ENCODE measurements around the gene SIPA1L3. TPM values are rescaled to one million over a fixed set of nuclear protein-coding genes. Genes with fewer than 3 reads are reported as not detected.

Gene SIPA1L3
- total RNA-seq, 2 donors from 2014 or later = 10.9 to 20.5 TPM

DNA sequence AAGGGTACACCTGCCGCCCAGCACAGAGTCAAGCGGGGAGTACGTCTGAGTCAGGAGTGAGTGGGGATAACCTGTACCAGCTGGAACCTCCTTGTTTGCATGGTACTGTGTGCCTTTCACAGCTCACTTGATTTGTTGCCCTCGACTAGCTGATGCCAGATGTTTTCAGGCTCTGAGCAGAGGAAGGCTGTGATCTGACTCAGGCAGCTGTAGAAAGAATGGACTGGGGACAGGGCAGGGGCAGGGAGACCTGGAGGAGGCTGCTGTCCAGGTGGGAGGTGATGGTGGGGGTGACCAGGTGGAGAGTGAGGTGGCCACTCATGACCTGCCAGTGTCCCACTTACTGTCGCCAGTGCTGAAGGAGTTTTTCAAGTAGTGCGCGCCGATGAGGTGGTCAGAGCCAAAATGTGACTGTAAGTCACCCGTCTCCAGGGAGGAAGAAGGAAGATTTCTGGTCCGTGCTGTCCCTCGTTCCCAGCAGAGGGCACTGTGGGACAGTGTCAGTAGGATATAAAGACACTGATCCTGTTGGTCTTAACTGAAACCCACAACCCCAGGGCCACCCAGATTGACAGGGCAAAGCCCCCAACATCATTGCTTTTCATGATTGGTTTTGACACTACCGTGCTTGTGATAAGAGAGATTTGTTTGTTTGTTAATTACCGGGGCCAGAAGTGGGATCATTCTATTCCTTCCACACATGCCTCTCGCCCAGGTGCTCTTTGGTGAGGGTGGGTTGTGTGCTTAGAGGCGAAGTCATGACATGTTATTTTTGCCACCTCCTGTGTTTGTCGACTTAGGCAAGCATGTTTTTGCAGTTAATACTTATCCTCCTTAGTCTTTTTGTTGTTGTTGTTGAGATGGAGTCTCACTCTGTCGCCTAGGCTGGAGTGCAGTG, 188.7 kb downstream of the SIPA1L3 start:
- Mint-ChIP-seq H3K36me3 (peaks cover 10 to 11% of the 10 kb centered on the region in 2 donors), H3K9me3 (peaks cover 0 to 8% of the 10 kb centered on the region in 2 donors), H3K27ac (peak overlapping the region in 1 of 2 donors; percentile 17)
- DNase-seq (ENCODE audit: low spot score in 2 of 2) (peak in 1 of 2 donors; percentile 56), ATAC-seq (peak; percentile 73 to 74)

DNA sequence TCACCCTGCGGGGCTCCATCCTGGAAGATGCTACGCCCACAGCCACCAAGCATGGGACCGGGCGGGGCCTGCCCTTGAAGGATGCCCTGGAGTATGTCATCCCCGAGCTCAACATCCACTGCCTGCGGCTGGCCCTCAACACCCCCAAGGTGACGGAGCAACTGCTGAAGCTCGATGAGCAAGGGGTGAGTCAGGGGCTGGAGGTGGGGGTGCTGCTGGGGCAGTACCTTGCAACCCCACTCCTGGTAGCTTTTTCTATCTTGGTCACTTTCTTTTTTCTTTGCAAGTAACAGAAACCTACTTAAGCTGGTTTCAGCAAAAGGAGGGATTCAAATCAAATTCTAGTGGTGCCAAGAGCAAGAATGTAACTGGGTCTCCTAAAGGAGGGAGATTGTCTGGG, 193.0 kb downstream of the SIPA1L3 start:
- H3K9me3 Mint-ChIP-seq = peaks cover 0 to 8% of the 10 kb centered on the region in 2 donors
- no peak overlapping the region for H3K27ac Mint-ChIP-seq
- no peak for DNase-seq (ENCODE audit: low spot score in 2 of 2)
- ATAC-seq = peak in 1 of 2 donors; percentile 40
- H3K36me3 Mint-ChIP-seq = peaks cover 10 to 11% of the 10 kb centered on the region in 2 donors

GRCh38 chr19:38100589-38100988, 193.6 kb downstream of the SIPA1L3 start:
- no peak for ATAC-seq
- H3K27ac Mint-ChIP-seq = no peak overlapping the region
- peaks cover 10 to 11% of the 10 kb centered on the region in 2 donors for H3K36me3 Mint-ChIP-seq
- DNase-seq (ENCODE audit: low spot score in 2 of 2) = no peak
- peaks cover 0 to 8% of the 10 kb centered on the region in 2 donors for H3K9me3 Mint-ChIP-seq

GRCh38 chr19:38101723-38102122, 194.7 kb downstream of the SIPA1L3 start:
- Mint-ChIP-seq H3K27ac (no peak overlapping the region), H3K9me3 (peaks cover 0 to 8% of the 10 kb centered on the region in 2 donors), H3K36me3 (peaks cover 10 to 11% of the 10 kb centered on the region in 2 donors)
- ATAC-seq (no peak), DNase-seq (ENCODE audit: low spot score in 2 of 2) (no peak)

DNA sequence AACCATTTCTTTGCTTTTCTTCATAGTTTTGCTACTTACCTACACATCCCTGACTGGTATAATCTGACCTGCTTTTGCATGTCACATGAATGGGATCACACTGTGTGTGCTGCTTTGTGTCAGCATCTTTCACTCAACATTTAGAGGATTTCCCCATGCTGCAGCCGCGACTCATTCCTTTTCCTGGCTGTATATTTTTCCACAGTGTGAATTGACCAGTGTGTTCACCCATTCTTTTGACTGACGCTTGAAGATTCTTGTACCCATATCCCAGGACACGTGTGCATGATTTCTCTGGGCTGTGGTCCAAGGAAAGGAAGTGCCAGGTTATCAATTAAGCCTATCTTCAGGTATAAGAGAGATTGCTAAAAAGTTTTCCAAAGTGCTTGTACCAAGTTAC, 198.6 kb downstream of the SIPA1L3 start:
- H3K36me3 Mint-ChIP-seq = no peaks in the 10 kb centered on the region
- ATAC-seq = no peak

DNA sequence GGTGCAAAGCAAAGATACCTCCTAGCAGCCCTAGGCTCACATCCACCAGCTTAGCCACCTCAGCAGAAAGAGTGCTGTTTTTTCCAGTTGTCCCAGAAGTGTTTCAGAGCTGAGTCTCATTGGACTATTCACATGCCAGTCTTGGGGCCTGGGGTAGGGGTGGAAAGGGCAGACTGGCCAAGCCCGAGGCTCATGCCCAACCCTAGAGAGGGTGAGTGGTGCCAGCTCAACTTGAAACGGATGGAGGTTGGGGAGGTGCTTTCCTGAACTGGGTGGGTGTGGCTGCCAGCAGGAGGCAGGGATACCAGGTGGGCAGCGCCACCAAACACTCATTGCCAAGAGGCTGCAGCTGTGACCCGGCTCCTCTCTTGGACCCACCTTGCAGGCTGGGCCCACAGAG, 200.1 kb downstream of the SIPA1L3 start:
- ATAC-seq = no peak
- DNase-seq (ENCODE audit: low spot score in 2 of 2) = no peak
- H3K36me3 Mint-ChIP-seq = peaks cover 0 to 8% of the 10 kb centered on the region in 2 donors
- H3K9me3 Mint-ChIP-seq = no peaks in the 10 kb centered on the region
- H3K27ac Mint-ChIP-seq = peak overlapping the region in 1 of 2 donors; percentile 68

More for the DNA sequence above, 198.6 kb downstream of the SIPA1L3 start:
- H3K9me3 Mint-ChIP-seq = no peaks in the 10 kb centered on the region
- H3K27ac Mint-ChIP-seq = no peak overlapping the region
- no peak for DNase-seq (ENCODE audit: low spot score in 2 of 2)

DNA sequence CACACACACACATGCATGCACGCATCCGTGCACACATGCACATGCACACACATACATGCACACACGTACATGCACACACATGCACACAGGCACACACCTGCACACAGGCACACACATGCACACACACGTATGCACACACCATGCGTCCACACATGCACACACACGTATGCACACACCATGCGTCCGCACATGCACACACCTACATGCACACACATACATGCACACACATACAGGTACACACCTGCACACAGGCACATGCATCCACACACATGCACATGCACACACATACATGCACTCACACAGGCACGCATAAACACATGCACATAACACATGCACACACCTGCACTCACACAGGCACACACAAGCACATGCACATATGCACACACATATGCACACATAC, 204.9 kb downstream of the SIPA1L3 start:
- ATAC-seq (no peak), DNase-seq (ENCODE audit: low spot score in 2 of 2) (no peak)
- peaks cover 0 to 8% of the 10 kb centered on the region in 2 donors for H3K36me3 Mint-ChIP-seq
- H3K27ac Mint-ChIP-seq = no peak overlapping the region
- H3K9me3 Mint-ChIP-seq = no peaks in the 10 kb centered on the region

DNA sequence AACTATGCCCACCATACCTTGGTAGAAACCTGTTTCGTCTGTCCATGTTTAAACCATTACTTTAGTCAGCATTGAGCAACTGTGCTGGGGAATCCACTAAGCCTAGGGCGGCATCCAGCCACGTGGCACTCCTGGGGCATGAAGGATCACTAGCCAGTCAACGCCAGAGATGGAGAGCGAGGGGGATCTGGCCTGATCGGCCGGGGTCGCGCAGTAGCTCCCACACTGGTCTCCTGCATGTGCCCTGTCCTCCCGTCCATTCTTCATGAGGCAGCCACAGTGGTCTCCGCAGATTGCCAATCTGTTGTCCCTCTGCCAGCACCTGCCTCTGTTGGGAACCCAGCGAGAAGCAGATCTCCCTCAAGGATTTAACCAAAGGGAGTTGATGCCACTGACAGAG, 207.6 kb downstream of the SIPA1L3 start:
- no peak for ATAC-seq
- no peak for DNase-seq (ENCODE audit: low spot score in 2 of 2)
- H3K36me3 Mint-ChIP-seq = peaks cover 6 to 20% of the 10 kb centered on the region in 2 donors
- H3K9me3 Mint-ChIP-seq = peaks cover 0 to 4% of the 10 kb centered on the region in 2 donors
- peak overlapping the region; percentile 36 to 53 for H3K27ac Mint-ChIP-seq

DNA sequence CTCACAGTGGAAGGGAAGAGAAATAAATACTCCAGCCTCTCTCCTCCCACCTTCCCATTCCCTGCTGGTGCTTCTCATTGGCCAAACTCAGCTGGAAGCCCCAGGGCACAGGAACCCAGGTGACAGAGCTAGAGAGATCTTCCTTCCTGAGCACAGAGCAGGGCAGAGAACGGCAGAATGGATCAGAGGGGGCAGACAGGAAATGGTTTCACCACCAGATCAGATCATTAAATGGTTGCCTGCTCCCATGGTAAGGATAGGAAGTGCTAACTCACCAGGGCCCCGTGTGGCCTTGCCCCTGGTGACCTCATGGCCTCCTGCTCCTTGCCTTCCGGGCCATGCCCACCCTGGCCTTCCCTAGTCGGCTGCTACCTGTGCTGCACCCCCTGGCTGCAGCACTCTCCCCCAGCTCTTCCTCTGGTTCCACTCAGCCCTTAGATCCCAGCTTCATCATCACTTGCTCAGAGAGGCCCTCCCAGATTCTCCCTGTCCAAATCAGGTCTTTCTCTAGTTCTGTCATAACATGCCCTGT, 208.3 kb downstream of the SIPA1L3 start:
- H3K27ac Mint-ChIP-seq = peak overlapping the region; percentile 53 to 83
- no peak for DNase-seq (ENCODE audit: low spot score in 2 of 2)

GRCh38 chr19:38118176-38118575, 211.2 kb downstream of the SIPA1L3 start:
- peaks cover 29 to 31% of the 10 kb centered on the region in 2 donors for H3K36me3 Mint-ChIP-seq
- H3K27ac Mint-ChIP-seq = peak overlapping the region in 1 of 2 donors; percentile 32
- peaks cover 0 to 15% of the 10 kb centered on the region in 2 donors for H3K9me3 Mint-ChIP-seq

More for the DNA sequence above, 208.3 kb downstream of the SIPA1L3 start:
- Mint-ChIP-seq H3K9me3 (peaks cover 0 to 7% of the 10 kb centered on the region in 2 donors), H3K36me3 (peaks cover 13 to 27% of the 10 kb centered on the region in 2 donors)
- peak in 1 of 2 donors; percentile 22 for ATAC-seq

DNA sequence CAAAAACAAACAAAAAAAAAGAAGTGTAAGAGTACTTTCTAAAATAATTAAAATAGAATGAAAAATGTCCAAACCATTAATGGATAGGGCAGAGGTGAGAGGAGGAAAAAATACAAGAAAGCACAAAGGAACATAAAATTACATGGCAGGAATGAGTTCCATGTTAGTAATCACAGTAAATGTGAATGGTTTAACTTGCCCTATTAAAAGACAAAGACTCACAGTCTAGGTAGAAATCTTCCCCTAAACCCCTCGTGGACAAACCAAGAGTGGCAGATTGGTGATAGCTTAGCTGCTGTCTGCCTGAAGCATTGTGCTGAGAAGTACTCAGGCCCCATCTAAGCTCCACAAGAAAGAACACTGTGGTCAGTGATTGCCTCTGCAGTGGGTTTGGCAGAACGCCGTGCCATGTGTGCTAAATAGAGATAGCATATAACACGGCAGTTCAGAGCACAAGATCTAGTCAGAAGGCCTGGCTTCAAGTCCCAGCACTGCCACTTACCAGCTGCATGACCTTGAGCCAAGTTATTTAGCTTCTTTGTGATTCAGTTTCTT, 213.5 kb downstream of the SIPA1L3 start:
- no peak overlapping the region for H3K27ac Mint-ChIP-seq
- ATAC-seq (no peak), DNase-seq (ENCODE audit: low spot score in 2 of 2) (no peak)
- peaks cover 0 to 15% of the 10 kb centered on the region in 2 donors for H3K9me3 Mint-ChIP-seq
- H3K36me3 Mint-ChIP-seq = peaks cover 32 to 38% of the 10 kb centered on the region in 2 donors

More at GRCh38 chr19:38118176-38118575, 211.2 kb downstream of the SIPA1L3 start:
- DNase-seq (ENCODE audit: low spot score in 2 of 2) (no peak), ATAC-seq (no peak)

DNA sequence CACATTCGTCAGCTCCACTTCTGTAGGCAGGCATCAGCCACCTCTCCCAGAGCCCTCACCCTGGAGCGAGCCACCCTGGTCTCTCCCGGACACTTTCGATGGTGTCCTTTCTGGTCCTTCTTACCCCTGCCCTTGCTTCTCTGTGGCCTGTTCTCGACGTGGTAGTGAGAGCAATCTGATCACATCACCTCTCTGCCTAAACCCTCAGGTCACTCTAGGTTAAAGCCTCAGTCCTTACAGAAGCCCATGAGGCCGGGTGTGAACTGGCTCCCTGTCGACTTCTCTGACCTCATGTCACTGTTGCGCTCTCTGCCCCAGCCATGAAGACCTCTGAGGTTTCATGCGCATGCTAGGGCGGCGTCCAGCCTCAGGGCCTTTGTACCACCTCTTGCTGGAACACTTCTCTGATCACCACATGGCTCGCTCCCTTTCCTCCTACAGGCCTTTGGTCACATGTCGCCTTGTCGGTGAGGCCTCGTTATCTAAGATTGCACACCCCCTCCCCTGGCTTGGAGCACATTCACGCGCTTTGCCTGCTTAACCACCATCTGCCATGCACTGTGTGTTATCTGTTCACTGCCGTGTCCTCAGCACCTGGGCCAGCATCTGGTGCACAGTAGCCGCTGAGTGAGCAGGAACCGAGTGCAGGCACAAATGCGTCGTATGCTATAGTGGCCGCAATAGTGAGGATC, 215.5 kb downstream of the SIPA1L3 start:
- ATAC-seq = no peak
- Mint-ChIP-seq H3K27ac (no peak overlapping the region), H3K9me3 (peaks cover 0 to 15% of the 10 kb centered on the region in 2 donors)

GRCh38 chr19:38125238-38125637, 218.2 kb downstream of the SIPA1L3 start:
- DNase-seq (ENCODE audit: low spot score in 2 of 2) (no peak), ATAC-seq (no peak)
- H3K27ac Mint-ChIP-seq = no peak overlapping the region
- peaks cover 16 to 28% of the 10 kb centered on the region in 2 donors for H3K36me3 Mint-ChIP-seq
- peaks cover 0 to 8% of the 10 kb centered on the region in 2 donors for H3K9me3 Mint-ChIP-seq

More for the DNA sequence above, 215.5 kb downstream of the SIPA1L3 start:
- peaks cover 34 to 40% of the 10 kb centered on the region in 2 donors for H3K36me3 Mint-ChIP-seq
- no peak for DNase-seq (ENCODE audit: low spot score in 2 of 2)

DNA sequence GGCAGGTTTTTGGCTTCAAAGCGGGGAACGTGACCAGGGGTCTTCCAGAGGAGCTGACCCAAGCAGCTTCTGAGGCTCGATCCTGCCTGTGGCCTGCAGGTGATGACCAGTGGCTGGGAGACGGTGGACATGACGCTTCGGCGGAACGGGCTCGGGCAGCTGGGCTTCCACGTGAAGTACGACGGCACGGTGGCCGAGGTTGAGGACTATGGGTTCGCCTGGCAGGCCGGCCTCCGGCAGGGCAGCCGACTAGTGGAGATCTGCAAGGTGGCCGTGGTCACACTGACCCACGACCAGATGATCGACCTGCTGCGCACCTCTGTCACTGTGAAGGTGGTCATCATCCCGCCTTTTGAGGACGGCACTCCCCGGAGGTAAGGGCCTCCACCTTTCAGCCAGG, 223.4 kb downstream of the SIPA1L3 start:
- Mint-ChIP-seq H3K9me3 (no peaks in the 10 kb centered on the region), H3K27ac (no peak overlapping the region), H3K36me3 (peaks cover 3% of the 10 kb centered on the region in 2 donors)
- ATAC-seq = no peak
- no peak for DNase-seq (ENCODE audit: low spot score in 2 of 2)

DNA sequence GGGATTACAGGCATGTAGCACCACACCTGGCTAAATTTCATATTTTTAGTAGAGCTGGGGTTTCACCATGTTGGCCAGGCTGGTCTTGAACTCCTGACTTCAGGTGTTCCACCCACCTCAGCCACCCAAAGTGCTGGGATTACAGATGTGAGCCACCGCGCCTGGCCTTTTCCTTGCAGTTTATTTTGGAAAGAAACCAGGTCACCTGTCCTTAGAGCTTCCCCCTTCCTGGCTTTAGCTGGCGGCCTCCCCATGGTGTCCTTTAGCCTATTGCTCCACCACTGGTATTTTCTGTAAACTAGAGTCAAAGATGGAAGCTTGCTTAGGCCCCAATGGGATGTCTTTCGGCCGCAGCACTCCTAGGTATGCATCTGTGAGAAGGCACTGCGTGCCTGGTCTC, 225.8 kb downstream of the SIPA1L3 start:
- ATAC-seq (no peak), DNase-seq (ENCODE audit: low spot score in 2 of 2) (no peak)
- H3K9me3 Mint-ChIP-seq = no peaks in the 10 kb centered on the region
- H3K27ac Mint-ChIP-seq = no peak overlapping the region
- no peaks in the 10 kb centered on the region for H3K36me3 Mint-ChIP-seq

- ATAC-seq = no peak
- Mint-ChIP-seq H3K27ac (no peak overlapping the region), H3K9me3 (no peaks in the 10 kb centered on the region), H3K36me3 (no peaks in the 10 kb centered on the region)
- DNase-seq (ENCODE audit: low spot score in 2 of 2) = no peak
Measured at GRCh38 chr19:38133319-38133718, 226.3 kb downstream of the SIPA1L3 start.
